ENCODE data around the gene ARHGAP26.

ARHGAP26 gene

GRCh38 chr5:142930395-142931110, 160.4 kb downstream of the ARHGAP26 start:
- DNase-seq (ENCODE audit: low read depth) = no peak
- TF ChIP-seq, protein P1, sequence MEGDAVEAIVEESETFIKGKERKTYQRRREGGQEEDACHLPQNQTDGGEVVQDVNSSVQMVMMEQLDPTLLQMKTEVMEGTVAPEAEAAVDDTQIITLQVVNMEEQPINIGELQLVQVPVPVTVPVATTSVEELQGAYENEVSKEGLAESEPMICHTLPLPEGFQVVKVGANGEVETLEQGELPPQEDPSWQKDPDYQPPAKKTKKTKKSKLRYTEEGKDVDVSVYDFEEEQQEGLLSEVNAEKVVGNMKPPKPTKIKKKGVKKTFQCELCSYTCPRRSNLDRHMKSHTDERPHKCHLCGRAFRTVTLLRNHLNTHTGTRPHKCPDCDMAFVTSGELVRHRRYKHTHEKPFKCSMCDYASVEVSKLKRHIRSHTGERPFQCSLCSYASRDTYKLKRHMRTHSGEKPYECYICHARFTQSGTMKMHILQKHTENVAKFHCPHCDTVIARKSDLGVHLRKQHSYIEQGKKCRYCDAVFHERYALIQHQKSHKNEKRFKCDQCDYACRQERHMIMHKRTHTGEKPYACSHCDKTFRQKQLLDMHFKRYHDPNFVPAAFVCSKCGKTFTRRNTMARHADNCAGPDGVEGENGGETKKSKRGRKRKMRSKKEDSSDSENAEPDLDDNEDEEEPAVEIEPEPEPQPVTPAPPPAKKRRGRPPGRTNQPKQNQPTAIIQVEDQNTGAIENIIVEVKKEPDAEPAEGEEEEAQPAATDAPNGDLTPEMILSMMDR (IDR thresholded peaks at IDR 0.05; ENCODE audit: insufficient read depth, low read depth, low read length, missing control alignments) = no peak
- H3K4me3 ChIP-seq (ENCODE audit: low read depth, low read length) = no peak overlapping the region

DNA sequence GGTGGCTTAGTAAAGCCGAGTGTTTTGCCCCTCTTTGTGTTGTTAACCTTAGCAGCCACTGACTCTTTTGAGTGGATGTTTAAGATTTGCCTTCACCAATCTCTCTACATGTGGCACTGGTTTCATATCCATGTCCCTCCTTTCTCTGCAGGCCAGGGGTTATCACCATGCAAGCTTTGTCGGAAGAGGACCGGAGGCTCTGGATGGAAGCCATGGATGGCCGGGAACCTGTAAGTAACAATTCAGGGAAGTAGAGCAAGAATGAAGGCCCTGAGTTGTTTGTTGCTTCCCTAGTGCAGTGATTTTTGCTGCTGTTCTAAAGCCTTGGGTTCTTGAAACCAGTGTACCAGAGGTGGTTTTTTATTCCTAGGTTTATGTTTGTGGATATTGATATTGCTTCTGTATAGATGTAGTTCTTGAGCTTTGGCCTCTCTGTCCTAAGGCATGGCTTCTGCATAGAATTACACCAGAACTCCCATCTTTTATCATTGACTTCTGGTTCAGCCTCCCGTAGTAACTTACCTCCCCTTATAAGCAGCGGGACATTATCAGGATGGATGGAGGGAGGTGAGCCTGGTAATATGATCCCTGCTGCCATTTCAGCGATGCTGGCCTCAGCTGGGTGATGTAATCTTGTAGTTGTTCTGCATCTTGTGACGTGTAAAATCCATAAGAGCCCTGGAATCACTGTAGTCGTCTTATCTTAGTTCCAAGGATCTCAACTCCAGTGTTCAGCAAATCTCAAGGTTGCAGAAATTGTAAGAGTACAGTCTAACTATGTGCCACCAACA, 161.9 kb downstream of the ARHGAP26 start:
- TF ChIP-seq, protein P1 (IDR thresholded peaks at IDR 0.05; ENCODE audit: insufficient read depth, low read depth, low read length, missing control alignments) = no peak
- no peak overlapping the region for H3K4me3 ChIP-seq (ENCODE audit: low read depth, low read length)
- DNase-seq (ENCODE audit: low read depth) = no peak

DNA sequence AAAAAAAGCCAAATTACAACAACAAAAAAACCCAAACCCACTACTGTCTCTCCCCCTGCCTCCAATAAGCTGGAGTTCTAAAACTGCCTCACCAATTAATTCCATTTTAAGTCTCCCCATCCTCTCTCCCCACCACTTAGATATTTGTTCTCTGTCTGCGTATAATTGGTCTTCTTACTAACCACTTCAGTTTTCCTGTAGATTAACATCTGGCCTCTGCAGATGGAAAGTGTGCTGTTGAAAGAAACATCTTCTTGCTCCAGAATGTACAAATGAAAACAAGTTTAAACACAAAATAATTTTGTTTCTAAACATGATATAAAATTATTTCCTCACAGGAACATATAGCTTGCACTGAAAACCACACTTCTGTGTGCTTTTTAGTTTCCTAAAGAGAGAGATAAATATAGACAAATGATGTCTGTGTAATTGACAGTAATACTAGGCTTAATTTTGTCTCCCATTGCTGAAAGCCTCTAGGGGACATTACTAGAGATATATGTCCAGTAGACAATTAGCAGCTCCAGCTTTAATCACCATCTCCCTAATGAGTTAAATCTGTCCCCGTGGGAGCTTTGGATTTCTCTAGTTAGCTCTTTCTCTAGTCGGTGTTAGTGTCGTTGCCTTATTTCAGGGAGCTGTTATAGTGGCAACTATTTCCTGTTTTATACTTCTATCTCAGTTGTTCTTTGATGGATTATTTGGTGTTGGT, 164.0 kb downstream of the ARHGAP26 start:
- TF ChIP-seq, protein P1 (IDR thresholded peaks at IDR 0.05; ENCODE audit: insufficient read depth, low read depth, low read length, missing control alignments) = no peak
- no peak overlapping the region for H3K4me3 ChIP-seq (ENCODE audit: low read depth, low read length)
- no peak for DNase-seq (ENCODE audit: low read depth)

GRCh38 chr5:142935014-142935413, 164.8 kb downstream of the ARHGAP26 start:
- H3K4me3 ChIP-seq (ENCODE audit: low read depth, low read length) = no peak overlapping the region
- no peak for DNase-seq (ENCODE audit: low read depth)
- TF ChIP-seq, protein P1 (IDR thresholded peaks at IDR 0.05; ENCODE audit: insufficient read depth, low read depth, low read length, missing control alignments) = no peak

- DNase-seq (ENCODE audit: low read depth) = no peak
- TF ChIP-seq, protein P1 (IDR thresholded peaks at IDR 0.05; ENCODE audit: insufficient read depth, low read depth, low read length, missing control alignments) = no peak
- H3K4me3 ChIP-seq (ENCODE audit: low read depth, low read length) = no peak overlapping the region
Observed at GRCh38 chr5:142937374-142937773, 167.2 kb downstream of the ARHGAP26 start.

GRCh38 chr5:142938266-142938880, 168.2 kb downstream of the ARHGAP26 start:
- H3K4me3 ChIP-seq (ENCODE audit: low read depth, low read length) = no peak overlapping the region
- DNase-seq (ENCODE audit: low read depth) = no peak
- TF ChIP-seq, protein P1 (IDR thresholded peaks at IDR 0.05; ENCODE audit: insufficient read depth, low read depth, low read length, missing control alignments) = no peak
